Upper lobe of right lung (tissue), 1 donor: ENCODE measurements around the gene BAHCC1. TPM values are rescaled to one million over a fixed set of nuclear protein-coding genes. Genes with fewer than 3 reads are reported as not detected.

Experiments
- ATAC-seq: fragments of 200-7000 bp; cut with Tn5 transposase; one replicate; pipeline ENCODE4 v1.9.1; 2020; ENCODE audit warnings: mild to moderate bottlenecking, moderate library complexity
- DNase-seq: peaks from one replicate; pipeline ENCODE4 v3.0.0-alpha.2; 2020
- H3K27ac ChIP-seq: fragments of 200-600 bp; one replicate; pipeline ENCODE4 v1.8.0; 2022
- H3K27me3 ChIP-seq: fragments of 200-600 bp; one replicate; pipeline ENCODE4 v1.8.0; 2022; ENCODE audit warnings: mild to moderate bottlenecking
- H3K36me3 ChIP-seq: fragments of 200-600 bp; one replicate; pipeline ENCODE4 v1.8.0; 2022
- H3K4me1 ChIP-seq: fragments of 200-600 bp; one replicate; pipeline ENCODE4 v1.8.0; 2022
- H3K4me3 ChIP-seq: fragments of 200-600 bp; one replicate; pipeline ENCODE4 v1.8.0; 2022; ENCODE audit warnings: mild to moderate bottlenecking
- H3K9me3 ChIP-seq: fragments of 200-600 bp; one replicate; pipeline ENCODE4 v1.8.0; 2022
- CTCF ChIP-seq: fragments of 200-600 bp; IDR thresholded peaks from one replicate; pipeline ENCODE4 v1.8.0; 2022; ENCODE audit warnings: antibody characterized with exemption
- intact Hi-C: fragments of 100-400 bp; cut with DNase I; formaldehyde crosslinking; loops from one replicate; pipeline ENCODE4 v1.11.0; 2022
- total RNA-seq: library from RNA; stranded (reverse); fragmentation: NEBNext Ultra II Directional; extraction: Animal tissue kit (Norgen Biotek cat#: 25700); gene quantifications from one replicate; pipeline ENCODE4 v1.2.1, GENCODE V29; 2021
- donor health status: DM: no; HTN: yes; CAD: no; lungs with severe emphysema.

The BAHCC1 gene
- total RNA-seq, 1 donor from 2014 or later: 23.3 TPM

GRCh38 chr17:81448442-81448841 is 53.2 kb downstream of the BAHCC1 start:
- Histone ChIP-seq H3K9me3 (no peaks in the 10 kb centered on the region), H3K4me3 (no peak overlapping the region), H3K27me3 (no peaks in the 10 kb centered on the region), H3K27ac (no peak overlapping the region), H3K36me3 (no peaks in the 10 kb centered on the region), H3K4me1 (no peaks in the 10 kb centered on the region)
- DNase-seq (no peak), ATAC-seq (no peak)
- intact Hi-C loops: no loop called here
- no peak for TF ChIP-seq CTCF

- no peak for ATAC-seq
- no peaks in the 10 kb centered on the region for H3K27me3 ChIP-seq
- no peak for DNase-seq
- no peak overlapping the region for H3K27ac ChIP-seq
- intact Hi-C loops: no loop called here
- H3K4me3 ChIP-seq: no peak overlapping the region
- no peaks in the 10 kb centered on the region for H3K9me3 ChIP-seq
- no peaks in the 10 kb centered on the region for H3K36me3 ChIP-seq
- H3K4me1 ChIP-seq: no peaks in the 10 kb centered on the region
- TF ChIP-seq CTCF: no peak
Measured at GRCh38 chr17:81448950-81449349, 53.7 kb downstream of the BAHCC1 start.

GRCh38 chr17:81449351-81449750 is 54.1 kb downstream of the BAHCC1 start:
- Histone ChIP-seq H3K27ac (no peak overlapping the region), H3K27me3 (no peaks in the 10 kb centered on the region), H3K4me3 (no peak overlapping the region), H3K4me1 (no peaks in the 10 kb centered on the region), H3K9me3 (no peaks in the 10 kb centered on the region), H3K36me3 (no peaks in the 10 kb centered on the region)
- ATAC-seq (no peak), DNase-seq (no peak)
- intact Hi-C loops: no loop called here
- TF ChIP-seq CTCF: no peak

- ATAC-seq (no peak), DNase-seq (no peak)
- H3K27ac ChIP-seq: no peak overlapping the region
- H3K36me3 ChIP-seq: no peaks in the 10 kb centered on the region
- no peak for TF ChIP-seq CTCF
- no peaks in the 10 kb centered on the region for H3K4me1 ChIP-seq
- no peaks in the 10 kb centered on the region for H3K27me3 ChIP-seq
- intact Hi-C loops: no loop called here
- no peak overlapping the region for H3K4me3 ChIP-seq
- H3K9me3 ChIP-seq: no peaks in the 10 kb centered on the region
Measured at GRCh38 chr17:81451823-81452222, 56.6 kb downstream of the BAHCC1 start.

GRCh38 chr17:81452551-81452950 is 57.3 kb downstream of the BAHCC1 start:
- Histone ChIP-seq H3K27ac (no peak overlapping the region), H3K27me3 (no peaks in the 10 kb centered on the region), H3K9me3 (no peaks in the 10 kb centered on the region), H3K4me1 (no peaks in the 10 kb centered on the region), H3K4me3 (no peak overlapping the region), H3K36me3 (no peaks in the 10 kb centered on the region)
- ATAC-seq (no peak), DNase-seq (no peak)
- no peak for TF ChIP-seq CTCF
- intact Hi-C loops: no loop called here

GRCh38 chr17:81453076-81453475 is 57.8 kb downstream of the BAHCC1 start:
- no peaks in the 10 kb centered on the region for H3K9me3 ChIP-seq
- no peaks in the 10 kb centered on the region for H3K36me3 ChIP-seq
- no peak for DNase-seq
- H3K27ac ChIP-seq: no peak overlapping the region
- H3K4me3 ChIP-seq: no peak overlapping the region
- no peak for TF ChIP-seq CTCF
- no peaks in the 10 kb centered on the region for H3K4me1 ChIP-seq
- no peak for ATAC-seq
- no peaks in the 10 kb centered on the region for H3K27me3 ChIP-seq
- intact Hi-C loops: no loop called here
